HT1080 (cell line): Measurements from ENCODE around the gene TMEM30A. TPM values are rescaled to one million over a fixed set of nuclear protein-coding genes. Genes with fewer than 3 reads are reported as not detected.

Experiments
- DNase-seq: peaks from one replicate; pipeline ENCODE4 v3.0.0-alpha.2; 2015; ENCODE audit warnings: low read depth
- polyA plus RNA-seq, 2 experiments: library from polyadenylated mRNA; depleted of rRNA; stranded (reverse); fragments of >200 nt; gene quantifications; 2 replicates each; pipeline ENCODE4 v1.2.3, GENCODE V29; 2015
- total RNA-seq: library from RNA; depleted of rRNA; stranded (reverse); fragments of >200 nt; shearing (Covaris generic); gene quantifications from 2 replicates; pipeline ENCODE4 v1.2.3, GENCODE V29; 2014; rRNA removed

TMEM30A gene
- total RNA-seq, result 75.5 and 91.1 TPM in 2 replicates
- polyA plus RNA-seq (2015; cell fraction: cytosol; rRNA removed), result 178 and 217 TPM in 2 replicates
- polyA plus RNA-seq (2015; cell fraction: nucleus; rRNA removed), result 213 and 231 TPM in 2 replicates

GRCh38 chr6:75284632-75285282, at the start of gene TMEM30A:
Gene TMEM30A (minus strand): TSS chr6:75284792. CDS start chr6:75284638, 154 bp downstream.
- DNase-seq, result peak; percentile 99

- no peak for DNase-seq
Measured at GRCh38 chr6:75333676-75334200, 49.1 kb upstream of the TMEM30A start.

- DNase-seq, result no peak
Measured at GRCh38 chr6:75331151-75331550, 46.6 kb upstream of the TMEM30A start.

GRCh38 chr6:75329703-75330102, 45.1 kb upstream of the TMEM30A start:
- DNase-seq, result no peak

DNA sequence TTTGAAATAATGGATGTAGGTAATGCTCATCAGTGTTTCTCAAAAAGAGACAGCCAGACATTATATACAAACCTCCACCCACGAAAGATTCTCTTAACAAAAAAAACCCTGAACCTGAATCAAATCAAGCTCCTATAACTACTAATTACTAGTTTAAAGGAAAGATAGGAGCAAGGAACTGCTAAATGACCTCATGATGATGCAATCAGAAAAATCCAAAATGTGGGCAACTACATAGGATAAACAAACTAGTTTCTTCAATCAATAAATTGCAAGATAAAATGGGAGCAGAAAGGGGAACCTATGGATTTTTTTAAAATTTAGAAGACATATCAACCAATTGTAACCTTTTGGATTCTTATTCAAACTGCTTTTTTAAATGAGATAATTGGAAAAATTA, 43.2 kb upstream of the TMEM30A start:
- no peak for DNase-seq

- no peak for DNase-seq
Measured at GRCh38 chr6:75326557-75327258, 42.1 kb upstream of the TMEM30A start.

- no peak for DNase-seq
Measured at GRCh38 chr6:75318900-75319299, 34.3 kb upstream of the TMEM30A start.

DNA sequence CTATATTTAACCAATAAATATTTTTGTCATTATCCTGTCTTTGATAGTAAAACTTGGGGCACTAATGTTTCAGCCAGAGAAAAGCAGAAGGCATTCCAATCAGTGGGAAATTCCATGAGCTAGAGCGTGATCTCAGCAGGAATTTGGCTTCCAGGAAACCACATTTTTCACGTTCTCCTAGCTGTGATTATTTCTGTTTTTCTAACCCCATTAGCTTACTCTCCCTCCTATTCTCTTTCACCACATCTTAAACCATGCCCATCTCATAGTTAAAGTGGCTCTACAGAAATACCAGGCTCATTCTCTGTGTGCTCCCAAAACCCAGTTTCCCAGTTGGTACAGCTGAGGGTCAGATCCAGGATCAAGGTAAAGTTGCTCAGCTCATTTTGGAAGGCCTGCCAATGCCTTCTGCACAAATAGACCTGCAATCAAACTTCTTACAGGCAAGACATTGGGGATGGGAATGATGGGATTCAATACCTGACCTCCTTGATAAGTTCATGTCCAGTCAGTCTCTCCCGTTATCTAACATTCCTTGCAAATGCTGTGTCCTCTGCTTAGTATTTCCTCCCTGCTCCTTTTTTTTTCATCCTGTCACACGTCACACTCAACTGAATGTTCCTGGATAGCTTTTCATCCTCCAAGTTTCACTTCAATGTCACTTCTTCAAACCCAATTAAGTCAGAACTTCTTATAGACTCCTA, 33.1 kb upstream of the TMEM30A start:
- peak; percentile 32 for DNase-seq

GRCh38 chr6:75315978-75316377, 31.4 kb upstream of the TMEM30A start:
- no peak for DNase-seq

GRCh38 chr6:75308250-75308988, 23.8 kb upstream of the TMEM30A start:
- no peak for DNase-seq

DNA sequence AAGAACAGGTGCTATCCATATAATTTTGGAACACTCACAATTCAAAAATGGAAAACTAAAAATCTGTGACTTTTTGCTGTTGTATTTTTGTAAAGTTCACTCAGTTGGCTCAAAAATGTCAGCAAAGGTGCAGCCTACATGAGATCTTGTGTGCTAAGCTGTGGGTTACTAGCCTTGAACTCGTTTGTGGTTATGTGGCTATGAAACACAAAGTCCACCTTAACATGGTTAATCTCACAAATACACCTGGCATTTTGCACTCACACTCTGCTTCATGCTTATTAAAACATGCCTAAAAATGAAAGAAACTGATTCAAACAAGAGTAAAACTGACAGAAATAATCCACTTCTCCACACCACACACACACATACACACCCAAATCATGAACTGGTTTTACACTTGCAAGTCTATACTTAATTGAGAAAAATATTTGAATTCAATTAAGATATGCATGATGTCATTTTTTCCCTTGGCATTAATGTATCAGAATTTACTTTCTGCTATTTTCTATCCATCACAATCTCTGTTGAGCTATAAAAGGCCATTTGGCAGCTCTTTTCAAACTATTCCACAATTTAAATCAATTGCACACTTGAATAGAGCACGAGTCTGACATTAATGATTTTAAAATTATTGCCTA, 22.9 kb upstream of the TMEM30A start:
- no peak for DNase-seq

GRCh38 chr6:75306064-75306463, 21.5 kb upstream of the TMEM30A start:
- no peak for DNase-seq

- no peak for DNase-seq
Measured at GRCh38 chr6:75305573-75305972, 21.0 kb upstream of the TMEM30A start.

- DNase-seq, result no peak
Measured at GRCh38 chr6:75302280-75302679, 17.7 kb upstream of the TMEM30A start.

DNA sequence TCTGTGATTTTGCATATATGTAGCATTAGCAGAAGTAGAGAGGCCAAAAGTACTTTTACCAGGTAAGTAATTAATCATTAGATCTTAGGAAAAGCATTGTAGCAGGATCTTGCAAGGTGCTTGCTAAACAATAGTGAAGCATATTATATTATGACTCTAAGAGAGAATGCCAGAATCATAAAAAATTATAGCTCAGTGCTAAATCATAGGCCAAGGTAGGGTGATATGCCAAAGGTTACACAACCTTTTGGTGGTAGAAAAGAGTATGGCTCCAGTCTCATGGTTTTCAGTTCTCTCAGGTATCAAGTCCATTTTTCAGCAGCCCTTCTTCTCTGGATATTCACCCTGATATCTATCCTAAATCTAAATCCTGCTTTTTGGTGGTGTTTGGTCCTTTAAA, 16.9 kb upstream of the TMEM30A start:
- DNase-seq, result no peak

- no peak for DNase-seq
Measured at GRCh38 chr6:75301088-75301487, 16.5 kb upstream of the TMEM30A start.

GRCh38 chr6:75300531-75300855, 15.9 kb upstream of the TMEM30A start:
- DNase-seq, result no peak

GRCh38 chr6:75299801-75300530, 15.4 kb upstream of the TMEM30A start:
- DNase-seq, result no peak

DNA sequence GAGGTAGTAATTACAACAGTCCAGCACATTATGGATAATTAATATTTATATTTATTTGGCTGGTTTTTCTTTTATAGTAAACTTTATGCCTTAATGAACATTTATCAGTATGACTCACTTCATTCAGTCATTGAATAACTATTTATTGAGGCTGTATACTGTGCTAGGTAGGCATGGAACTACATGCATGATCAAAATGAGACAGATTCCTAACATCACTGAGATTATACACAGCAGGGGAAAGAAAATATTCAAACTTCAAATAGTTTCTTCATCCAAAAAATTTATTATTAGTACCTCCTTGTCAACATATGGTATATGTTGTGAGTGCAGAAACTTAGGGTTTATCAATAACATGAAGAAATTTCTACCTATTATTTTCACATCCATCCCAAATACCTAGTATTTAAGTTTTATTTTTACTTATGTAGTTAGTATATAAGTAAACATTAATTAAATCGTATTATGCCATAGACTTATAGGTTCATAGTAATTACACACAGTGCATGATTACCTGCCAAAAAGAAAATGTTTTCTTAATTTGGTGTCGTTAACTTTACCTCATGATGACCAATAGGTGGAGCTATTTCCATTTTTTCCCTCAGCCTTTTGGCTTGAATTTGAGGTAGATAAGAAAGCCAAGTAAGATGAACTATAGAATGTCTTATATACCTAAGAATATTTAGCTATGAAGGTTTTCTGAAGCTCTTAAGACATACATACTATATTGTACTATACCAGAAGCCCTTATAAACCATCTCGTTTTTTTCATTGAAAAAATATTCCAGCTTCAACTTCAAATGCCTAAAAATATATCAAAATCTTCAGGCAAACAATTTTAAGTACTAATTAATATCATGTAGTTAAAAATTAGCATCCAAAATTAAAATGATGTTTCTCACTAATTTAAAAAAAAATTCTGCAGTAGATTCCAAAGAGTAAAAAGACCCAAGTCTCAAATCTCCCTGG, 12.5 kb upstream of the TMEM30A start:
- peak; percentile 16 for DNase-seq
